OCI-LY7 (cell line): Measurements from ENCODE around the gene ISLR. TPM values are rescaled to one million over a fixed set of nuclear protein-coding genes. Genes with fewer than 3 reads are reported as not detected.
A peak's percentile ranks its signal among the peaks of the same experiment; 100 is the strongest.

ENCODE experiments used
- BruUV-seq: library from RNA; stranded (reverse); fragments of 400-500 nt; replicated peaks from 2 replicates; lab custom pipeline; 2021; lab: Mats Ljungman, UMichigan
- CTCF ChIA-PET: fragments of 300-600 bp; sonication (Branson Sonifier 250); formaldehyde crosslinking; loops from one replicate; lab custom pipeline; 2022; ENCODE audit warnings: antibody characterized with exemption; ENCODE audit not compliant: unreplicated experiment; lab: Charles Lee
- POLR2A ChIA-PET: fragments of 300-600 bp; sonication (Branson Sonifier 250); formaldehyde crosslinking; loops from one replicate; lab custom pipeline; 2022; ENCODE audit warnings: antibody characterized with exemption; lab: Charles Lee
- DNase-seq: peaks from one replicate; pipeline ENCODE4 v3.0.0-alpha.2; 2015; ENCODE audit warnings: low spot score
- H2AFZ ChIP-seq: fragments of 200-600 bp; sonication (generic), shearing (Covaris generic); 2 replicates; pipeline ENCODE4 v1.6.1; 2014; ENCODE audit warnings: mild to moderate bottlenecking, antibody characterized with exemption, low read length, moderate library complexity
- H3K27ac ChIP-seq: fragments of 200-600 bp; sonication (generic); 2 replicates; pipeline ENCODE4 v1.5.1; 2014; ENCODE audit warnings: mixed run types, low read depth, mild to moderate bottlenecking, moderate library complexity, low read length, inconsistent platforms; ENCODE audit not compliant: poor library complexity, severe bottlenecking
- H3K36me3 ChIP-seq: fragments of 200-600 bp; sonication (generic); 2 replicates; pipeline ENCODE4 v1.6.1; 2014; ENCODE audit warnings: mild to moderate bottlenecking, antibody characterized with exemption, low read length, moderate library complexity, mixed read lengths; ENCODE audit not compliant: insufficient read depth
- H3K4me1 ChIP-seq: fragments of 200-600 bp; sonication (generic); 2 replicates; pipeline ENCODE4 v1.5.1; 2014; ENCODE audit warnings: mild to moderate bottlenecking, low read length; ENCODE audit not compliant: insufficient read depth, poor library complexity, severe bottlenecking
- H3K4me2 ChIP-seq: fragments of 200-600 bp; sonication (generic); 2 replicates; pipeline ENCODE4 v1.6.1; 2014; ENCODE audit warnings: mild to moderate bottlenecking, low read length
- H3K4me3 ChIP-seq: fragments of 200-600 bp; sonication (generic); 2 replicates; pipeline ENCODE4 v1.5.1; 2014; ENCODE audit warnings: mild to moderate bottlenecking, low read depth, low read length; ENCODE audit not compliant: poor library complexity, severe bottlenecking
- H3K79me2 ChIP-seq: fragments of 200-600 bp; sonication (generic); 2 replicates; pipeline ENCODE4 v1.6.1; 2016; ENCODE audit warnings: low read depth, mild to moderate bottlenecking, low read length, moderate library complexity, mixed read lengths; ENCODE audit not compliant: insufficient read depth
- H3K9me2 ChIP-seq: fragments of 200-600 bp; sonication (generic); 2 replicates; pipeline ENCODE4 v1.6.1; 2016; ENCODE audit warnings: mild to moderate bottlenecking, low read length, mixed read lengths; ENCODE audit not compliant: insufficient read depth
- H3K9me3 ChIP-seq: fragments of 200-600 bp; sonication (generic); 2 replicates; pipeline ENCODE4 v1.6.1; 2014; ENCODE audit warnings: mild to moderate bottlenecking, mixed run types, low read length, mixed read lengths
- H4K20me1 ChIP-seq: fragments of 200-600 bp; sonication (generic); 2 replicates; pipeline ENCODE4 v1.6.1; 2014; ENCODE audit warnings: mild to moderate bottlenecking, antibody characterized with exemption, low read length, moderate library complexity, mixed read lengths; ENCODE audit not compliant: insufficient read depth
- CTCF ChIP-seq: fragments of 200-600 bp; sonication (generic); conservative IDR thresholded peaks from 2 replicates; pipeline ENCODE4 v1.5.1; 2014; ENCODE audit warnings: mild to moderate bottlenecking, antibody characterized with exemption, low read length, moderate library complexity, mixed read lengths
- EZH2phosphoT487 ChIP-seq: fragments of 200-600 bp; sonication (generic); IDR thresholded peaks from 2 replicates; pipeline ENCODE4 v1.6.1; 2018; ENCODE audit warnings: low read depth, borderline replicate concordance, mild to moderate bottlenecking, mixed run types, antibody characterized with exemption, low read length, moderate library complexity, mixed read lengths
- intact Hi-C: fragments of 100-400 bp; cut with micrococcal nuclease; formaldehyde crosslinking; loops from one replicate; pipeline ENCODE4 v1.10.0; 2022; ENCODE audit not compliant: unreplicated experiment
- total RNA-seq, 2 experiments: library from RNA; depleted of rRNA in 1 of 2; stranded (reverse); fragments of >200 nt in 1 of 2; shearing (Covaris generic) in 1 of 2; gene quantifications; 2 replicates each; pipeline ENCODE4 v1.2.3, GENCODE V29; 2014 to 2022

The ISLR gene
- total RNA-seq, 2 experiments from 2014 or later = not detected

GRCh38 chr15:74124759-74125158, 48.8 kb upstream of the ISLR start:
- H3K4me1 ChIP-seq = peaks cover 23% of the 10 kb centered on the region

GRCh38 chr15:74127255-74127953, 46.1 kb upstream of the ISLR start:
- no TSS peak for BruUV-seq
- no peak overlapping the region for H3K4me2 ChIP-seq
- no peak overlapping the region for H3K4me3 ChIP-seq
- H3K9me2 ChIP-seq = no peaks in the 10 kb centered on the region
- H3K4me1 ChIP-seq = peaks cover 17% of the 10 kb centered on the region
- no peak overlapping the region for H3K27ac ChIP-seq
- peak; percentile 74 for DNase-seq
- H2AFZ ChIP-seq = no peak overlapping the region
- H4K20me1 ChIP-seq = no peaks in the 10 kb centered on the region
- ChIA-PET POLR2A (no interaction called here), CTCF (interaction anchor here (0.6 kb wide), 1 partner anchor 581 kb away, joined by 3 read pairs; no protein-coding TSS in a partner anchor)
- intact Hi-C loops = loop anchor here (1.0 to 10.0 kb wide), 3 partner anchors 176 to 1147 kb away; no protein-coding TSS in a partner anchor
- TF ChIP-seq EZH2phosphoT487 (no peak), CTCF (peak; percentile 80)
- no peaks in the 10 kb centered on the region for H3K9me3 ChIP-seq
- no peaks in the 10 kb centered on the region for H3K79me2 ChIP-seq
- no peaks in the 10 kb centered on the region for H3K36me3 ChIP-seq

More at GRCh38 chr15:74124759-74125158, 48.8 kb upstream of the ISLR start:
- Histone ChIP-seq H3K4me3 (no peak overlapping the region), H3K27ac (no peak overlapping the region), H2AFZ (no peak overlapping the region), H3K9me3 (no peaks in the 10 kb centered on the region), H3K4me2 (no peak overlapping the region), H3K79me2 (no peaks in the 10 kb centered on the region), H3K36me3 (no peaks in the 10 kb centered on the region), H3K9me2 (no peaks in the 10 kb centered on the region), H4K20me1 (no peaks in the 10 kb centered on the region)
- DNase-seq = no peak
- POLR2A ChIA-PET = no interaction called here
- no peak for TF ChIP-seq CTCF
- no peak for TF ChIP-seq EZH2phosphoT487
- intact Hi-C loops = loop anchor here (10.0 kb wide), 1 partner anchor 1150 kb away; no protein-coding TSS in a partner anchor
- CTCF ChIA-PET = no interaction called here
- no TSS peak for BruUV-seq
